Fibroblast of skin of right quadriceps (primary cell): ENCODE data around the gene PRSS56.

ENCODE experiments used
- DNase-seq: peaks from one replicate; pipeline ENCODE4 v3.0.0-alpha.2; 2013

Gene PRSS56

GRCh38 chr2:232519581-232520438 is at the start of gene PRSS56:
PRSS56 (plus strand) TSS chr2:232520388; CDS start chr2:232520599, 211 bp downstream.
- DNase-seq, result no peak

- peak; percentile 10 for DNase-seq
Observed at GRCh38 chr2:232473467-232473890, 46.7 kb upstream of the PRSS56 start.

- DNase-seq, result no peak
Observed at GRCh38 chr2:232476045-232476444, 44.1 kb upstream of the PRSS56 start.

GRCh38 chr2:232476791-232477190 is 43.4 kb upstream of the PRSS56 start:
- DNase-seq, result no peak

GRCh38 chr2:232477751-232478510 is 42.3 kb upstream of the PRSS56 start:
- DNase-seq, result no peak

- no peak for DNase-seq
Observed at GRCh38 chr2:232478571-232479340, 41.4 kb upstream of the PRSS56 start.

- DNase-seq, result no peak
Observed at GRCh38 chr2:232479341-232480200, 40.6 kb upstream of the PRSS56 start.

GRCh38 chr2:232480201-232481190 is 39.7 kb upstream of the PRSS56 start:
- DNase-seq, result no peak

- DNase-seq, result no peak
Observed at GRCh38 chr2:232481322-232482140, 38.7 kb upstream of the PRSS56 start.

- DNase-seq, result no peak
Observed at GRCh38 chr2:232482301-232483238, 37.6 kb upstream of the PRSS56 start.

- no peak for DNase-seq
Observed at GRCh38 chr2:232483311-232483922, 36.8 kb upstream of the PRSS56 start.

- DNase-seq, result no peak
Observed at GRCh38 chr2:232483923-232484627, 36.1 kb upstream of the PRSS56 start.

GRCh38 chr2:232484628-232485347 is 35.4 kb upstream of the PRSS56 start:
- no peak for DNase-seq

- no peak for DNase-seq
Observed at GRCh38 chr2:232485348-232485756, 34.8 kb upstream of the PRSS56 start.

- DNase-seq, result no peak
Observed at GRCh38 chr2:232485757-232486557, 34.2 kb upstream of the PRSS56 start.
